ENCODE data around the gene WDR90. TPM values are rescaled to one million over a fixed set of nuclear protein-coding genes. Genes with fewer than 3 reads are reported as not detected.

Gene WDR90
- total and polyA plus RNA-seq, 7 donors: 4.0 to 9.7 (median 8.0) TPM

- no peak overlapping the region for H3K4me3 ChIP-seq
- TF ChIP-seq, protein P1, sequence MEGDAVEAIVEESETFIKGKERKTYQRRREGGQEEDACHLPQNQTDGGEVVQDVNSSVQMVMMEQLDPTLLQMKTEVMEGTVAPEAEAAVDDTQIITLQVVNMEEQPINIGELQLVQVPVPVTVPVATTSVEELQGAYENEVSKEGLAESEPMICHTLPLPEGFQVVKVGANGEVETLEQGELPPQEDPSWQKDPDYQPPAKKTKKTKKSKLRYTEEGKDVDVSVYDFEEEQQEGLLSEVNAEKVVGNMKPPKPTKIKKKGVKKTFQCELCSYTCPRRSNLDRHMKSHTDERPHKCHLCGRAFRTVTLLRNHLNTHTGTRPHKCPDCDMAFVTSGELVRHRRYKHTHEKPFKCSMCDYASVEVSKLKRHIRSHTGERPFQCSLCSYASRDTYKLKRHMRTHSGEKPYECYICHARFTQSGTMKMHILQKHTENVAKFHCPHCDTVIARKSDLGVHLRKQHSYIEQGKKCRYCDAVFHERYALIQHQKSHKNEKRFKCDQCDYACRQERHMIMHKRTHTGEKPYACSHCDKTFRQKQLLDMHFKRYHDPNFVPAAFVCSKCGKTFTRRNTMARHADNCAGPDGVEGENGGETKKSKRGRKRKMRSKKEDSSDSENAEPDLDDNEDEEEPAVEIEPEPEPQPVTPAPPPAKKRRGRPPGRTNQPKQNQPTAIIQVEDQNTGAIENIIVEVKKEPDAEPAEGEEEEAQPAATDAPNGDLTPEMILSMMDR (IDR thresholded peaks at IDR 0.05): no peak
- DNase-seq (no peak), ATAC-seq (no peak)
- no peaks in the 10 kb centered on the region for H3K4me1 ChIP-seq
- peaks cover 0 to 95% (median 60%) of the 10 kb centered on the region in 3 donors for H3K27me3 ChIP-seq (ENCODE audit: insufficient read depth in 3 of 3, low read length in 2 of 3)
- intact Hi-C loops (cut with DNase I): no loop called here
- 59 to 62% (median 61%) methylated on average over 7 of the region's 7 CpGs for WGBS, 3 donors
- no peaks in the 10 kb centered on the region for H3K9me3 ChIP-seq
- no peak overlapping the region for H3K27ac ChIP-seq
- H3K36me3 ChIP-seq (ENCODE audit: insufficient read depth in 1 of 2, low read depth in 1 of 2): no peaks in the 10 kb centered on the region
These were observed 54.9 kb downstream of the WDR90 start for GRCh38 chr16:704047-704446.

DNA sequence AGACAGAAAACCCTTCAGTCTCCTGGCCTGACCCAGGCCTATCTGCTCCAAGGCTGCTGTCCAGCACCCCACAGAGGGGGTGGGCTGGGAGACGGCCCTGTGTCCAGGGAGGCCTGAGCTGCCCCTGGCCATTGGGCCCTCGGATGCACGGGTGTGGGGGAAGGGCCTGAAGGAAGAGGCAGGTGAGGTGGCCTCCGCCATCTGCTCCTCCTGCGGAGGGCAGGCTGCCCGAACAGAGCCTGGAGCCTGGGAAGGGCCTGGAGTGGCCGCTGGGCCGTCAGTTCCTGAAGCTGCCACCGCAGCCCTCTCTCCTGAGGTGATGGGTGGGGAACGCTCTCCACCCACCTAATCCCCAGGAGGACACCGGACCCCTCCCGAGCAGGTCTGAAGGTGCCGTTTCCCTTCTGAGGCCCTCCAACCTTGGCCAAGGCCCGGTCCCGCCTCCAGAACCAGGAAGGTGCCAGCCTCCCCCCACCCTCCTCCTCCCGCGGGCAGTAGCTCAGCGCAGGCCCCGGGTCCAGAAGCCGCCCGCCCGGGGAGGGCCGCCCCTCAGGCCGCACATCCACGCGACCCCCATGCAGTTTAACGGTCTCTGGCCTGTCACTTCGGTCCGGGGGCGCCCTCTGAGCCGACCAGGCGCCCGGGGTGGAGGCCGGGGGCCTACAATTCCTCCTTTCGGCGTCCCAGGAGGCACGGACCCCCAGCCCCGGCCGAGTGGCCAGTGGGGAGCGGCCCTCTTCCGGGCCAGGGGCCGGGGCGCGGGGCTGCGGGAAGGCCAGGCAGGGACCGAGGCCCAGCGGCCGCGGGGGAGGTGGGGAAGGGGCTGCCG, 55.6 kb downstream of the WDR90 start:
- intact Hi-C loops (cut with DNase I): no loop called here
- Histone ChIP-seq H3K4me1 (no peaks in the 10 kb centered on the region), H3K9me3 (no peaks in the 10 kb centered on the region), H3K27me3 (ENCODE audit: insufficient read depth in 3 of 3, low read length in 2 of 3) (peaks cover 0 to 93% (median 59%) of the 10 kb centered on the region in 3 donors), H3K27ac (no peak overlapping the region), H3K4me3 (no peak overlapping the region), H3K36me3 (ENCODE audit: insufficient read depth in 1 of 2, low read depth in 1 of 2) (no peaks in the 10 kb centered on the region)
- 9 to 13% (median 10%) methylated on average over 29 to 50 of the region's 50 CpGs for WGBS, 3 donors
- DNase-seq (no peak), ATAC-seq (no peak)
- TF ChIP-seq, protein P1 (IDR thresholded peaks at IDR 0.05): no peak

- H3K4me1 ChIP-seq: no peaks in the 10 kb centered on the region
- H3K9me3 ChIP-seq: no peaks in the 10 kb centered on the region
- TF ChIP-seq, protein P1 (IDR thresholded peaks at IDR 0.05): no peak
- ATAC-seq (no peak), DNase-seq (no peak)
- H3K36me3 ChIP-seq (ENCODE audit: insufficient read depth in 1 of 2, low read depth in 1 of 2): no peaks in the 10 kb centered on the region
- intact Hi-C loops (cut with DNase I): no loop called here
- H3K27me3 ChIP-seq (ENCODE audit: insufficient read depth in 3 of 3, low read length in 2 of 3): peaks cover 0 to 93% (median 59%) of the 10 kb centered on the region in 3 donors
- H3K27ac ChIP-seq: no peak within 1 kb of the TSS
- 1% methylated on average over 37 to 115 of the region's 115 CpGs for WGBS, 3 donors
- peak within 1 kb of the TSS; percentile 28 for H3K4me3 ChIP-seq
These were observed 56.4 kb downstream of the WDR90 start, which contains the start of gene FBXL16 for GRCh38 chr16:705431-706188. TSS of gene FBXL16 (minus strand) at chr16:705801. CDS start at chr16:697405, 8,396 bp downstream.

DNA sequence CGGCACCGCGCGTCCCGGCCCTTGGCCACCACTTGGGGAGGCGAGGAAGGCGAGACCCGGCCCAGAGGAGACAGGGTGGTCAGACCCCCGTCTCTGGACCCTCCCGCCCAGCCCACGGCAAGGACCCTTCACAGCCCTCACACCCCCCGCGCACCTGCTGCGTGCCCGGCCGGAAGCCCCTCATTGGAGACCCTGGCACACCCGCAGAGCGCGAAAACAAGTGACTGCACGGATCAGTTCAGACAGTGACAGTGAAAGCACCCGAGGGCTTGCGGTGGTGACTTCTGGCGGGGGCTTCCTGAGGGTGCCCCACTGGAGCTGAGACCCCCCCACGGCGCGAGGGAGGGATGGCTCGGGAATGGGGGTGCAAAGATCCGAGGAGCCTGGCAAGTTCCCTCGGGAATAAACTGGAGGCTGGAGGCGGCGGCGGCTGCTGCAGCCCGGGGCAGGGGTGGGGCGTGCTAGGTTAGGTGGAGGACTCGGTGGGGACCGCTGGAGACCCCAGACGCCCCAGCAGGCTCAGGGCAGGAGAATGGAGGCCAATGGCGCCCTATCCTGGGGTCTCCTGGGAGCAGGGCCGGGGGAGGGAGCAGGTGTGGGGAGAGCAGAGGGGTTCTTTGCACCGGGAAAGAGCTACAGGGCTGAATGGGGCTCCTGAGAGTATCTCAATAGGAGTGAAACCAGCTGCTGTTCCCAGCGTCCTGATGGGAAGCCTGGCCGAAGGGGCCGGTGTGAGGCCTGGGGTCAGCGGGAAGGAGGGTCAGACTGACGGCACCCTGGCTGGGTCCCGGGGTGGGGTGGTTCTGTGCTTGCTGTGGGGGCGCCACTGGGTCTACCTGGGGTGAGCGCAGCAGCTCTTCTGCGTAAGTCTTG, 57.3 kb downstream of the WDR90 start:
- TF ChIP-seq, protein P1 (IDR thresholded peaks at IDR 0.05): no peak
- Histone ChIP-seq H3K36me3 (ENCODE audit: insufficient read depth in 1 of 2, low read depth in 1 of 2) (no peaks in the 10 kb centered on the region), H3K4me3 (no peak overlapping the region), H3K27me3 (ENCODE audit: insufficient read depth in 3 of 3, low read length in 2 of 3) (peaks cover 0 to 93% (median 55%) of the 10 kb centered on the region in 3 donors), H3K9me3 (no peaks in the 10 kb centered on the region), H3K27ac (no peak overlapping the region), H3K4me1 (no peaks in the 10 kb centered on the region)
- no peak for ATAC-seq
- WGBS, 3 donors: 3 to 4% (median 4%) methylated on average over 43 to 49 of the region's 49 CpGs
- DNase-seq: no peak
- intact Hi-C loops (cut with DNase I): no loop called here

All from psoas muscle (tissue), 8 donors.